Neutrophil (primary cell): Measurements from ENCODE around the gene ZNF232.
"Not testable (repeated sequence)": the region's sequence is repeated elsewhere in the genome, so short reads cannot be mapped to it uniquely, and the experiment has no call there.

Experiments
- H3K27ac ChIP-seq: fragments of 200-600 bp; sonication (generic); 2 replicates; pipeline ENCODE4 v1.5.1; 2016; ENCODE audit warnings: mild to moderate bottlenecking, moderate library complexity
- H3K27me3 ChIP-seq: fragments of 200-600 bp; sonication (generic); 2 replicates; pipeline ENCODE4 v1.6.0; 2016; ENCODE audit warnings: mild to moderate bottlenecking
- H3K36me3 ChIP-seq: fragments of 200-600 bp; sonication (generic); 2 replicates; pipeline ENCODE4 v1.5.1; 2017
- H3K4me1 ChIP-seq, 2 experiments: fragments of 200-600 bp in 1 of 2; sonication (generic) in 1 of 2; 1 replicate in 1 of 2; 2 replicates in 1 of 2; pipeline versions ENCODE4 v1.5.1 to v1.6.1; 2013 to 2016; ENCODE audit warnings: low read depth in 1 of 2, low read length in 1 of 2, mild to moderate bottlenecking in 1 of 2, moderate library complexity in 1 of 2; ENCODE audit not compliant: control insufficient read depth in 1 of 2, insufficient read depth in 1 of 2
- H3K4me3 ChIP-seq, 2 experiments: fragments of 200-600 bp in 1 of 2; sonication (generic) in 1 of 2; 1 replicate in 1 of 2; 2 replicates in 1 of 2; pipeline ENCODE4 v1.5.1; 2013 to 2016; ENCODE audit warnings: low read depth in 1 of 2, low read length in 1 of 2, mild to moderate bottlenecking in 1 of 2, moderate library complexity in 1 of 2
- H3K9me3 ChIP-seq: fragments of 200-600 bp; sonication (generic); 2 replicates; pipeline ENCODE4 v1.5.1; 2016
- TF ChIP-seq, protein P1 (sequence below): fragments of 200-600 bp; sonication (generic); IDR thresholded peaks from 2 replicates; pipeline ENCODE4 v1.5.1; 2016; ENCODE audit warnings: antibody characterized with exemption

The ZNF232 gene

GRCh38 chr17:5111402-5112204 lies at the start of gene ZNF232:
Gene ZNF232 (minus strand): TSS chr17:5111878. CDS start chr17:5111822, 56 bp downstream.
- Histone ChIP-seq H3K9me3 (no peaks in the 10 kb centered on the region), H3K36me3 (no peaks in the 10 kb centered on the region), H3K27me3 (peaks cover 46% of the 10 kb centered on the region), H3K4me3 (peak within 1 kb of the TSS; percentile 71 to 80), H3K27ac (peak within 1 kb of the TSS; percentile 7), H3K4me1 (peaks cover 16 to 20% of the 10 kb centered on the region in 2 experiments)
- TF ChIP-seq, protein P1, sequence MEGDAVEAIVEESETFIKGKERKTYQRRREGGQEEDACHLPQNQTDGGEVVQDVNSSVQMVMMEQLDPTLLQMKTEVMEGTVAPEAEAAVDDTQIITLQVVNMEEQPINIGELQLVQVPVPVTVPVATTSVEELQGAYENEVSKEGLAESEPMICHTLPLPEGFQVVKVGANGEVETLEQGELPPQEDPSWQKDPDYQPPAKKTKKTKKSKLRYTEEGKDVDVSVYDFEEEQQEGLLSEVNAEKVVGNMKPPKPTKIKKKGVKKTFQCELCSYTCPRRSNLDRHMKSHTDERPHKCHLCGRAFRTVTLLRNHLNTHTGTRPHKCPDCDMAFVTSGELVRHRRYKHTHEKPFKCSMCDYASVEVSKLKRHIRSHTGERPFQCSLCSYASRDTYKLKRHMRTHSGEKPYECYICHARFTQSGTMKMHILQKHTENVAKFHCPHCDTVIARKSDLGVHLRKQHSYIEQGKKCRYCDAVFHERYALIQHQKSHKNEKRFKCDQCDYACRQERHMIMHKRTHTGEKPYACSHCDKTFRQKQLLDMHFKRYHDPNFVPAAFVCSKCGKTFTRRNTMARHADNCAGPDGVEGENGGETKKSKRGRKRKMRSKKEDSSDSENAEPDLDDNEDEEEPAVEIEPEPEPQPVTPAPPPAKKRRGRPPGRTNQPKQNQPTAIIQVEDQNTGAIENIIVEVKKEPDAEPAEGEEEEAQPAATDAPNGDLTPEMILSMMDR = no peak

GRCh38 chr17:5160702-5161101 lies 49.0 kb upstream of the ZNF232 start:
- H3K4me3 ChIP-seq, H3K9me3 ChIP-seq, H3K27me3 ChIP-seq, H3K27ac ChIP-seq, H3K36me3 ChIP-seq: not testable (repeated sequence)
- H3K4me1 ChIP-seq = peaks cover 4 to 12% of the 10 kb centered on the region in 2 experiments

GRCh38 chr17:5146122-5146521 lies 34.4 kb upstream of the ZNF232 start:
- not testable (repeated sequence) for H3K9me3 ChIP-seq, H3K27ac ChIP-seq, H3K27me3 ChIP-seq, H3K4me3 ChIP-seq, H3K36me3 ChIP-seq
- H3K4me1 ChIP-seq = peaks cover 3 to 12% of the 10 kb centered on the region in 2 experiments

DNA sequence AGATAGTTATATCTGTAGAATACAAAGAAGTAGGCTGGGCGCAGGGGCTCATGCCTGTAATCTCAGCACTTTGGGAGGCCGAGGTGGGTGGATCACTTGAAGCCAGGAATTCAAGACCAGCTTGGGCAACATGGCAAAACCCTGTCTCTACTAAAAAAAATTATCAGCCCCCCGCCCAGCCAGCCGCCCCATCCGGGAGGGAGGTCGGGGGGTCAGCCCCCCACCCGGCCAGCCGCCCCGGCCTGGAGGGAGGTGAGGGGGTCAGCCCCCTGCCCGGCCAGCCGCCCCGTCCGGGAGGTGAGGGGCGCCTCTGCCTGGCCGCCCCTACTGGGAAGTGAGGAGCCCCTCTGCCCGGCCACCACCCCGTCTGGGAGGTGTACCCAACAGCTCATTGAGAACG lies 31.2 kb upstream of the ZNF232 start:
- not testable (repeated sequence) for H3K27me3 ChIP-seq, H3K4me3 ChIP-seq, H3K4me1 ChIP-seq, H3K27ac ChIP-seq, H3K9me3 ChIP-seq, H3K36me3 ChIP-seq

GRCh38 chr17:5139458-5139732 lies 27.7 kb upstream of the ZNF232 start:
- Histone ChIP-seq H3K4me3 (no peak overlapping the region), H3K36me3 (no peaks in the 10 kb centered on the region), H3K27me3 (no peaks in the 10 kb centered on the region), H3K9me3 (no peaks in the 10 kb centered on the region), H3K27ac (no peak overlapping the region), H3K4me1 (peaks cover 0 to 8% of the 10 kb centered on the region in 2 experiments)
- TF ChIP-seq, protein P1 = no peak

DNA sequence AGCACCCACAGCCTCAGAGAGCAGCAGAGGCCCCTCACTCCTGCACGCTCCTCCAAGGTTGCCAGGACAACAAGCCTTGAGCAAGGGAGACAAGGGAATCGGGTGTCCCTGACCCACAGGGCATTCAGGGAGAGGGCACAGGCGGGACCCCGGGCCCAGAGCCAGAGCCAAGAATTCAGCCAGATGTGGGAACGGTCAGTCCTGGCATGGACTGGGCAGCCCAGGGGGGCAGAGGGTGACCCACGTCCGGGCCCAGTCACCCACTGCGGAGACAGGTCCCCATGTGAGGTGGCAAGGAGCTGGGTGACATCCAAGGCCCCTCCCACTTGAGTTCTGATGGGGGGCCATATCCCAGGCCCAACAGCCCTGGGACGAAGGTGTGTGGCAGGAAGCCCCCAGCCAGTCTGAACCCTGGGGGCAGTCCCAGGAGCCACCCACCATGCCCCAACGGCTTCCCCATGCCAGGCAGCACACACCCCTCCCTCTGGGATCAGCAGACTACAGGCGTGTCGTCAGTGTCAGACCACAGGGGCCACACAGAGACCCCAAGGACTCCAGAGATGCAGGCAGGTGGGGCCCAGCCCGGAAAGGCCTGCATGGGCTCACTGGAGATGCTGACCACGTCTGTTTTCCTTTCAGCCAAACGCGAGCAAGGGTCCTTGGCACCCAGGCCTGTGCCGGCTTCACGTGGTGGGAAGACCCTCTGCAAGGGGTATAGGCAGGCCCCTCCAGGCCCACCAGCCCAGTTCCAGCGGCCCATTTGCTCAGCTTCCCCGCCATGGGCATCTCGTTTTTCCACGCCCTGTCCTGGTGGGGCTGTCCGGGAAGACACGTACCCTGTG lies 27.2 kb upstream of the ZNF232 start:
- Histone ChIP-seq H3K4me1 (peaks cover 0 to 8% of the 10 kb centered on the region in 2 experiments), H3K36me3 (no peaks in the 10 kb centered on the region), H3K4me3 (no peak overlapping the region), H3K9me3 (no peaks in the 10 kb centered on the region), H3K27ac (no peak overlapping the region), H3K27me3 (no peaks in the 10 kb centered on the region)
- TF ChIP-seq, protein P1 = no peak

- H3K36me3 ChIP-seq, H3K9me3 ChIP-seq, H3K27ac ChIP-seq, H3K27me3 ChIP-seq, H3K4me1 ChIP-seq, H3K4me3 ChIP-seq: not testable (repeated sequence)
Observed at GRCh38 chr17:5138198-5138544, 26.5 kb upstream of the ZNF232 start.

DNA sequence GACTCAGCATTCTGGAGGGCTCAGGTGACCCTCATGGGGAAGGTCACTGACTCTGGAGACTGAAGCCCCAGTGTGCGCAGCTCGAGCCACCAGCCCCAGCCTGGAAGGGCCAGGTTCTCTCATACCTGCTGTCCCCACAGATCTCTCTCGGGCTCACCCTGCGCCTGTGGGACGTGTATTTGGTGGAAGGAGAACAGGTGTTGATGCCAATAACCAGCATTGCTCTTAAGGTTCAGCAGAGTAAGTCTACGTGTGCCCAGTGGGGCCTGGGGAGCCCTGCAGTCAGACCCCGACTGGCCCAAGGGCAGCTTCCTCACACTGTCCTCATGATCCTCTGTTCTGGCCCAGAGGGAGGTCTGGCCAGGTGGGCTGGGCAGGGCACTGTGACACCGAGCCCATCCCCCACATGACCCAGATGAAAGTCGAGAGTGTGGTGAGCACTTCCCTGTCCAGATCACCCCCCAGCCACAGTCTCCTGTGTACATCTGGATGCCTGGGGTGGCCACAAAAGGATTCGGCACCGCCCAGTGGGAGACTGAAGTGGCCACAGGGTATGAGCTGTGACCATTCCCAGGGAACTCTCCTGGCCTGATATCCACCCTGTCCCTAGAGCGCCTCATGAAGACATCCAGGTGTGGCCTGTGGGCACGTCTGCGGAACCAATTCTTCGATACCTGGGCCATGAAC lies 26.0 kb upstream of the ZNF232 start:
- not testable (repeated sequence) for H3K4me1 ChIP-seq, H3K27ac ChIP-seq, H3K4me3 ChIP-seq, H3K9me3 ChIP-seq, H3K36me3 ChIP-seq, H3K27me3 ChIP-seq

GRCh38 chr17:5136580-5137412 lies 25.1 kb upstream of the ZNF232 start:
- not testable (repeated sequence) for H3K9me3 ChIP-seq, H3K27me3 ChIP-seq, H3K36me3 ChIP-seq, H3K4me3 ChIP-seq, H3K27ac ChIP-seq, H3K4me1 ChIP-seq
